ENCODE results near the gene SCTR. TPM values are rescaled to one million over a fixed set of nuclear protein-coding genes. Genes with fewer than 3 reads are reported as not detected.

Gene SCTR
- total and polyA plus RNA-seq, 3 donors from 2014 or later = 1.1 to 6.6 (median 2.0) TPM

- WGBS, 2 donors = 83 to 86% methylated on average over 1 of the region's 1 CpG
- intact Hi-C loops (cut with DNase I; ENCODE audit: low total_unique reads) = no loop called here
- H3K27ac ChIP-seq = no peak overlapping the region
- no peaks in the 10 kb centered on the region for H3K27me3 ChIP-seq
- no peaks in the 10 kb centered on the region for H3K36me3 ChIP-seq (ENCODE audit: low read depth, missing control alignments)
- TF ChIP-seq CTCF (IDR thresholded peaks at IDR 0.05) = no peak
- no peak for TF ChIP-seq POLR2A (IDR thresholded peaks at IDR 0.05)
- no peaks in the 10 kb centered on the region for H3K9me3 ChIP-seq
- H3K4me1 ChIP-seq = peaks cover 4% of the 10 kb centered on the region
- no peak for DNase-seq
- H3K4me3 ChIP-seq = no peak overlapping the region
Observed at GRCh38 chr2:119546447-119546767, 22.1 kb upstream of the SCTR start.

- no peaks in the 10 kb centered on the region for H3K36me3 ChIP-seq (ENCODE audit: low read depth, missing control alignments)
- no peak for DNase-seq
- intact Hi-C loops (cut with DNase I; ENCODE audit: low total_unique reads) = no loop called here
- H3K27me3 ChIP-seq = no peaks in the 10 kb centered on the region
- H3K4me3 ChIP-seq = no peak overlapping the region
- peaks cover 4% of the 10 kb centered on the region for H3K4me1 ChIP-seq
- H3K9me3 ChIP-seq = no peaks in the 10 kb centered on the region
- TF ChIP-seq POLR2A (IDR thresholded peaks at IDR 0.05) = no peak
- TF ChIP-seq CTCF (IDR thresholded peaks at IDR 0.05) = no peak
- H3K27ac ChIP-seq = no peak overlapping the region
- WGBS, 2 donors = 69 to 72% methylated on average over 6 of the region's 6 CpGs
Observed at GRCh38 chr2:119545754-119546446, 21.6 kb upstream of the SCTR start.

GRCh38 chr2:119544939-119545475 is 20.7 kb upstream of the SCTR start:
- 35 to 39% methylated on average over 11 of the region's 11 CpGs for whole genome bisulfite sequencing, 2 donors
- Histone ChIP-seq H3K27ac (peak overlapping the region in 1 of 2 donors; percentile 71), H3K4me3 (peak overlapping the region; percentile 61 to 82), H3K4me1 (peaks cover 4% of the 10 kb centered on the region), H3K27me3 (no peaks in the 10 kb centered on the region), H3K36me3 (ENCODE audit: low read depth, missing control alignments) (no peaks in the 10 kb centered on the region), H3K9me3 (no peaks in the 10 kb centered on the region)
- intact Hi-C loops (cut with DNase I; ENCODE audit: low total_unique reads) = no loop called here
- TF ChIP-seq POLR2A (IDR thresholded peaks at IDR 0.05) (no peak), CTCF (IDR thresholded peaks at IDR 0.05) (no peak)
- no peak for DNase-seq

- no peaks in the 10 kb centered on the region for H3K36me3 ChIP-seq (ENCODE audit: low read depth, missing control alignments)
- 2 to 3% methylated on average over 18 to 85 of the region's 89 CpGs for WGBS, 2 donors
- peak; percentile 93 for DNase-seq
- H3K27ac ChIP-seq = peak within 1 kb of the TSS; percentile 67 to 71
- no peaks in the 10 kb centered on the region for H3K27me3 ChIP-seq
- peaks cover 4% of the 10 kb centered on the region for H3K4me1 ChIP-seq
- intact Hi-C loops (cut with DNase I; ENCODE audit: low total_unique reads) = no loop called here
- peak within 1 kb of the TSS; percentile 61 to 82 for H3K4me3 ChIP-seq
- TF ChIP-seq CTCF (IDR thresholded peaks at IDR 0.05) (no peak), POLR2A (IDR thresholded peaks at IDR 0.05) (no peak)
- H3K9me3 ChIP-seq = no peaks in the 10 kb centered on the region
Observed at GRCh38 chr2:119544075-119544938, 20.0 kb upstream of the SCTR start, which contains the start of gene CFAP221. Gene CFAP221, plus strand, starts transcription at chr2:119544449. Its CDS starts 1,683 bp downstream, at chr2:119546132.
